Astrocyte of the spinal cord (primary cell): ENCODE results near the gene S1PR3.

Experiments used
- DNase-seq: peaks from one replicate; pipeline ENCODE4 v3.0.0; 2011; ENCODE audit warnings: low read depth, low spot score
- H3K4me3 ChIP-seq: 2 replicates; pipeline ENCODE4 v1.5.1; 2011; ENCODE audit warnings: low read depth, mild to moderate bottlenecking, low read length, moderate library complexity
- CTCF ChIP-seq: IDR thresholded peaks from 2 replicates; pipeline ENCODE4 v1.5.1; 2012; ENCODE audit warnings: low read depth, mild to moderate bottlenecking, low read length, inconsistent platforms
- in situ Hi-C: cut with HindIII; loops from 2 replicates; pipeline ENCODE4 v1.10.0; 2017; ENCODE audit warnings: low sequenced_read_pairs

The S1PR3 gene

DNA sequence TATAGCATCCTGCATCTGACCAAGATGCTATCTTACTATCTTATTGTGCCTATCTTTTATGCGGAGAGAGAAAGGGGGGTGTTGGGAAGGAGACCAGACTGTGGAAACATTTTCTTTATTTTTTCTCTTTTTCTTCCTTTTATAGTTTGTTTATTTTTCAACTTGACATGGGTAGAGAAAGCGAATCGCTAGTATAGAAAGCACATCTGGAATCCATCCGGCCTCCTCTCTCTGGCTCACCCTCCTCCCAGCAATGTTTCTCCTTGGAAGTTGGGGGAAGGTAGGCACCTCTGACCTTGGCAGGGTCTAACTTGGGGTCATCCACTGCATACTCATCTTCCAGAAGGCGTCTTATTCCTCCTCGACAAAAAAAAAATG lies 3.9 kb downstream of the S1PR3 start:
- TF ChIP-seq CTCF: no peak
- no peak for DNase-seq

DNA sequence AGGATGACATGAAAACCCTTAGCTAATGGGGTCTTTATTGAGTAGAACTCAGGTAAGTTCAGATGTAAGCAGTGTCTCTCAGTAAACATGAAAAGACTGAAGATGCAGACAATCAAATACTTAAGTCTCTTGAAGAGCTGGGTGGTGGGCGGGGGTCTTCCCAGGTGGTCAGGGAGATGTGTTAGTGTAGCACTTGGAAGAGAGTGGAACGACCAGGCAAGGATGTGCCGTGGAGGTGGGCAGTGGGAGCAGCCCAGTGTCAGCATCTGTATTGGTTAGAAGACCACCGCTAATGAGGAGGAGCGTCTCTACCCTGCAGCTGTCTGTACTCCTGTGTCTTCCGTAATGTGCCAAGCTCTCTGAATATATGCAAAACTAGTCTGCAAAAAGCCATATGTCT lies 4.4 kb downstream of the S1PR3 start:
- in situ Hi-C loops: no loop called here
- H3K4me3 ChIP-seq: no peak overlapping the region
- no peak for TF ChIP-seq CTCF
- no peak for DNase-seq

More for the DNA sequence above, 3.9 kb downstream of the S1PR3 start:
- in situ Hi-C loops: no loop called here
- H3K4me3 ChIP-seq: peak overlapping the region; percentile 65

GRCh38 chr9:88996046-88996920 lies 5.0 kb downstream of the S1PR3 start:
- TF ChIP-seq CTCF: no peak

GRCh38 chr9:88996921-88997235 lies 5.6 kb downstream of the S1PR3 start:
- no peak for TF ChIP-seq CTCF
- H3K4me3 ChIP-seq: no peak overlapping the region
- no peak for DNase-seq
- in situ Hi-C loops: no loop called here

More at GRCh38 chr9:88996046-88996920, 5.0 kb downstream of the S1PR3 start:
- in situ Hi-C loops: no loop called here
- no peak overlapping the region for H3K4me3 ChIP-seq
- DNase-seq: no peak

DNA sequence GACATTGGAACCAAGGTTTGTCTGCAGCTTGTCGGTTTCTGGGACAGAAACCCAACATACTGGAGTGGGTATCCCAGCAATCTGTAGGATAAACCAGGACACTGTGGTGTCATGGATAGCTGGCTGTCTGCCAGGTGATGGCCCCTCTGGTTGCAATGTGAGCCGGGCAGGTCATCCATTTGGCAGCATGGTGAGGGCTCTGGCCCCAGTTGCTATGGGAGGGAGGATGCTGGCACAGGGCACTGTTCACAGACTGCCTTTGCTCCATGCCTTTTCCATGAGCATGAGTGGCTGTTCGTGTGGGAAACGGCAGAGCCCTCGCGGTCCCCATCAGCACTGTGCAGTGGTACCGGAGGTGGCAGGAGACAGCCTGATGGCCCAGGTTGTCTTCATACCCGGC lies 6.4 kb downstream of the S1PR3 start:
- no peak overlapping the region for H3K4me3 ChIP-seq
- no peak for TF ChIP-seq CTCF
- in situ Hi-C loops: no loop called here
- no peak for DNase-seq

DNA sequence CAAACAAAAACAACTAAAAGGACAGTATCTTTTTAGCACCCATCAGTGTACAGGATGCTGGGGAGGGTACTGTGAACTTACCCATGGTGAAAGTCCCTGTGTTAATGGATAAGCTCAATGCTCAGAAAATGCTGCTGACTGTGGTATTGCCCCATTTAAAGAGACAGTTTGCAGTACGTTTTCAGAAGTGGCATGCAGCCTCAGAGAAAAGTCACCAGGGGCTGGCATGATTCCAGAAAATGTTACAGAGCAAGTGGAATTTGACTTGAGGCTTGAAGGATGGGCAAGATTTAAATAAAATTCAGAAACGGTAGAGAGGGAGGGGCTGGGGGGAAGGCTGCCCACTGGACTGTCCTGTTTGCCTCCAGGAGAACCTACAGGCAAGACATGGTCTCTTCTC lies 7.2 kb downstream of the S1PR3 start:
- TF ChIP-seq CTCF: no peak
- DNase-seq: no peak
- no peak overlapping the region for H3K4me3 ChIP-seq
- in situ Hi-C loops: no loop called here
